DMS53 treated with DMSO at 0.1 percent for 48 hours (cell line): ENCODE data around the gene FRK.
A peak's percentile ranks its signal among the peaks of the same experiment; 100 is the strongest.
"Not testable (repeated sequence)": the region's sequence is repeated elsewhere in the genome, so short reads cannot be mapped to it uniquely, and the experiment has no call there.

Source experiments
- DNase-seq: peaks from one replicate; lab custom pipeline; 2025; ENCODE audit not compliant: unreplicated experiment; lab: John Stamatoyannopoulos, UW

FRK gene

DNA sequence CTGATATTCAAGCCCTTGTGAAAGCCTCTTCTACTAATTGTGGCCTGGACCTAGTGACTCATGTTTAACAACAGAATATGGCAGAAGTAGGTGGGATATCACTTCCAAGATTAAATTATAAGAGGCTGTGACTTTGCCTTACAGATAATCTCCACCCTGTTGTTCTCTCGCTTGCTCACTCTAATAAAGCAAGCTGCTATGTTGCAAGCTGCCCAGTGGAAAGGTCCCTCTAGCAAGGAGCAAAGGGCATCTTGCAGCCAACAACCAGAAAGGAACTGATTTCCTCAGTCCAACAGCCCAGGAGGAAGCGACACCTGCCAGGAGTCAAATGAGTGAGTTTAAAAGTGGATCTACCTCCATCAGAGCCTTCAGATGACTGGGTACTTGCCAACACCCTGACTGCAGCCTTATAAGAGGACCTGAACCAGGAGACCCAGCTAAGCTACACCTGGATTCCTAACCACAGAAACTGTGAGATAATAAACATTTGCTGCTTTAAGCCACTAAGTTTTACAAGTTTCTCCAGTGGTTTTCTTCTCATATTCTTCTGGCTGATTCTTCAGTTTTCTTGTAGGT lies 112.6 kb downstream of the FRK start:
- no peak for DNase-seq

DNA sequence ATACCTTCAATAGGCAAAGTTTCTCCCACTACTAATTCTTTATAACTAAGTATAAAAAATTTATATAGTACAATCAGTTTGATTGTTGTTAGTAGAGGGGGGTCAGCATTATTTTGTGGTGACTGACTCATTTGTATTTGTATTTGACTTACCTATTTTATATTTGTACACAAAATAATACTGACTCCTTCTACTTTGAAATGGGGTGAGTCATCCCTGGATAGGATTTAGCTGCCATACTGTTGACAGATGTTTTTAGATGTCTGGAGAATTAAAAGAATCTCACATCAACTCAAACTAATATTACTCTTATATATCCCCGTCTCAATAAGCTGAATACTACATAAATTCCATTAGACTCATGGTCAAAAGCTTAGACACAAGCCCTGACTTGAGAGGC lies 114.9 kb downstream of the FRK start:
- DNase-seq = peak; percentile 15

DNA sequence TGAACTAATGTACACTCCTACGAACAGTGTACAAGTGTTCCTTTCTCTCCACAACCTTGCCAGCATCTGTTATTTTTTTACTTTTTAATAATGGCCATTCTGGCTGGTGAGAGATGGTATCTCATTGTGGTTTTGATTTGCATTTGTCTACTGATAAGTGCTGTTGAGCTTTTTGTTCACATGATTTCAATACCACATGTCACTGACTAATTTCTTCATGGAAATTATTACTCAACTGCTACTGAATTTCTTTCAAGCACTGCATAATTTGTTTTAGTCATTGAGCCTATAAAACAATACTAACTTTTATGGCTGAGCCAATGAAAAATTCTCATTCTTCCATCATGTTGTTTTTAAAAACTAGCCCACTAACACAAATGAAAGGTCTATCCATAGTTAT lies 115.4 kb downstream of the FRK start:
- no peak for DNase-seq

DNA sequence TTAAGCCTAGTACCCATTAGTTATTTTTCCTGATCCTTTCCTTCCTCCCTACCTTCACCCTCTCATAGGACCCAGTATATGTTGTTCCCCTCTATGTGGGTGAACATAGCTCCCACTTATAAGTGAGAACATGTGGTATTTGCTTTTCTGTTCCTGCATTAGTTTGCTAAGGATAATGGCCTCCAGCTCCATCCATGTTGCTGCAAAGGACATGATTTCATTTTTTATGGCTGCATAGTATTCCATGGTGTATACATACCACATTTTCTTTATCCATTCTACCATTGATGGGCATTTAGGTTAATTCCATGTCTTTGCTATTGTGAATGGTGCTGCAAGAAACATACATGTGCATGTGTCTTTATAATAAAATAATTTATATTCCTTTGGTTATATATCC lies 115.9 kb downstream of the FRK start:
- DNase-seq = not testable (repeated sequence)

DNA sequence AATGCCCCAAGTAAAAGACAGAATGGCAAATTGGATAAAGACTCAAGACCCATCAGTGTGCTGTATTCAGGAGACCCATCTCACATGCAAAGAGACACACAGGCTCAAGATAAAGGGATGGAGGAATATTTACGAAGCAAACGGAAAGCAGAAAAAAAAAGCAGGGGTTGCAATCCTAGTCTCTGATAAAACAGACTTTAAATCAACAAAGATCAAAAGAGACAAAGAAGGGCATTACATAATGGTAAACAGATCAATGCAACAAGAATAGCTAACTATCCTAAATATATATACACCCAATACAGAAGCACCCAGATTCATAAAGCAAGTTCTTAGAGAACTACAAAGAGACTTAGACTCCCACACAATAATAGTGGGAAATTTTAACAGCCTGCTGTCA lies 123.2 kb downstream of the FRK start:
- DNase-seq = not testable (repeated sequence)

DNA sequence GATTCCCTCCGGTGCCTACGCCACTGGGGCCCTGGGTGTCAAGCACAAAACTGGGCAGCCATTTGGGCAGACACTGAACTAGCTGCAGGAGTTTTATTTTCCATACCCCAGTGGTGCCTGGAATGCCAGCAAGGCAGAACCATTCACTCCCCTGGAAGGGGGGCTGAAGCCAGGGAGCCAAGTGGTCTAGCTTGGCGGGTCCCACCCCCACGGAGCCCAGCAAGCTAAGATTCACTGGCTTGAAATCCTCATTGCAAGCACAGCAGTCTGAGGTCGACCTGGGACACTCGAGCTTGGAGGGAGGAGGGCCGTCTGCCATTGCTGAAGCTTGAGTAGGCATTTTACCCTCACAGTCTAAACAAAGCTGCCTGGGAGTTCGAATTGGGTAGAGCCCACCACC lies 125.3 kb downstream of the FRK start:
- DNase-seq = no peak

DNA sequence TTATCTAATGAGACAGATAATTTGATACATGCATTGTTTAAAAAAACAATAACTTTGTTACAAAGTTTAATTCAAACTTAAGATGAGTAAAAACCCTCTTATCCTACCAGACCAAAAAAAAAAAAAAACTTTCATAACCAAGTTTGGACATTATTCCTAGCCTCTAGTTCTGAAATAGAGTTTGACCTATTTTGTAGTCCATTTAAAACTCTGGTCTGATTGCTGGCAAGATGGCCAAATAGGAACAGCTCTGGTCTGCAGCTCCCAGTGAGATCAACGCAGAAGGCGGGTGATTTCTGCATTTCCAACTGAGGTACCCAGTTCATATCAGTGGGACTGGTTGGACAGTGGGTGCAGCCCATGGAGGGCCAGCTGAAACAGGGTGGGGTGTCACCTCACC lies 125.9 kb downstream of the FRK start:
- DNase-seq = no peak

DNA sequence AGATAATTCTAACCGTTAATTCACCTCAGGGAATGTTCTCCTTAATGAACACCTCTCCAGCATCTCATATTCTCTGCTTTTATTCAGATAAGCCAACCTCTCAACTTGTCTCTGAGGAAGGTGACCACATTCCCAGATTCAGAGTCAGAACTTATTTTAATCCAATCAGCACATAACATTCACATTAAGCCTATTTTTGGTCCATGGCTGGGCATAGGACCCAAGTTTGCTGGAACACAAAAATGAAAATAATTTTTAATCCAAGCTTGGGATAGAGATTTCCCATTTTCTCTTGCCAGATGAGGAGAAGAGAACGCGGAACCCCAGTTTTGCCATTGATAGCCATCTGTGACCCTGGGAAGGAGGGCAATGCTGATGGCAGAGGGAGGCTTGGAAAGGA lies 126.5 kb downstream of the FRK start:
- DNase-seq = no peak

DNA sequence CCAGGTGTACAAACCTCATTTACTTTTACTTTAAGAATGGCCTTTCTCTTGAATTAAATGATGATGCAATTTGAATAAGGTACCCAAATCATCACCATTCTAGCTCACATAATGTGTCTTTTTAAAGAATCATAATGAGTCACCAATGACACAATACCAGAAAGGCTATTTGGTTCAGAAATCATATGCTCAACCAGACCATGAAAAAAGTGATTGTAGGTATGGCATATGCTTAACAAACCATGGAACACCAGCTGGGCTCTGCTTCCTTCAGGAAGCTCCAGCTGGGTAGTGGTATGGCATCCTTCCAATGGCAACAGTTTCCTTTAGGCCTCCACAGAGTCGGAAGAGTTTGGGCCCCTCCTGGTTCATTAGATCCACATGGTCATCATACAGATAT lies 128.2 kb downstream of the FRK start:
- DNase-seq = no peak

DNA sequence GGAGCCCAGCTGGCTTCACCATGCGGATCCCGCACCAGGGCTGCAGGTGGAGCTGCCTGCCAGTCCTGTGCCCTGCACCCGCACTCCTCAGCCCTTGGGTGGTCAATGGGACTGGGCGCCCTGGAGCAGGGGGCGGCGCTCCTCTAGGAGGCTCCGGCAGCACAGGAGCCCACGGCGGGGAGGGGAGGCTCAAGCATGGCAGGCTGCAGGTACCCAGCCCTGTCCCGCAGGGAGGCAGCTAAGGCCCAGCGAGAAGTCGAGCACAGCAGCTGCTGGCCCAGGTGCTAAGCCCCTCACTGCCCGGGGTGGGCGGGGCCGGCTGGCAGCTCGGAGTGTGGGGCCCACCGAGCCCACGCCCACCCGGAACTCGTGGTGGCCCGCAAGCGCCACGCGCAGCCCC lies 132.7 kb downstream of the FRK start:
- DNase-seq = not testable (repeated sequence)

DNA sequence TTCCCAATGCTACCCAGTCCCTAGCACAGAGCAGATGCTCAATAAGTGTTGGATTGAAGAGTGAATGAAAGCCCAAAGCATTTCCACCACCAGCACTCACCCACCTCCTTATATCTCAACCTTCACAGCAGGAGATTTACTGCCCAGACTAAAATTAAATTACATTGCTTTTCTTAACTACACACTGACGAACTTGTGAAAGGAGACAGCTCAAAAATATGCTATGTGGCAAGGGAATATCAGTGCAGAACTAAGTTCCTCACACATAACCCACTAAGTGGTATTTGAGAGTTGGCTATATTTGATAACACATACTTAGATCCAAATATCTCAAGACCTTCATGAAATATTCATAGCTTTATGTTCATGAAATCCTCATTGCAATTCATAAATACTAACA lies 137.7 kb downstream of the FRK start:
- DNase-seq = no peak

DNA sequence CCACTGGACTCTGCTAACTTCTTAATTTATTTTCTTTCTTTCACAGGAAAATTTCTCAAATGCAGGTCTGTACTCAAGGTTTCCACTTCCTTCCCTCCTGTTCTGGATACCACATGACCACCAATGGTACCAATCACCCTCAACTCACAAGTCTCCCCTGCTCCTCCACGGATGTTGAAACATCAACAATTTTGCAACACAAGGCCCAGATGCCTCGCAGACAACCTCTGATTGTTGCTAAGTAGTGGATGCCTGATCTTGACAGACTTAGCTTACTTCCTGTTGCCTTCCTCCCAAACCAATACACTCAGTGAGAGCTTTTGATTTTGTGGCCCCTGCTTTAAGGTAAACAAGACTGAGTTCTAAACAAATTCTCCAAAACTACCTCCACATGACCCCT lies 146.6 kb downstream of the FRK start:
- DNase-seq = no peak

DNA sequence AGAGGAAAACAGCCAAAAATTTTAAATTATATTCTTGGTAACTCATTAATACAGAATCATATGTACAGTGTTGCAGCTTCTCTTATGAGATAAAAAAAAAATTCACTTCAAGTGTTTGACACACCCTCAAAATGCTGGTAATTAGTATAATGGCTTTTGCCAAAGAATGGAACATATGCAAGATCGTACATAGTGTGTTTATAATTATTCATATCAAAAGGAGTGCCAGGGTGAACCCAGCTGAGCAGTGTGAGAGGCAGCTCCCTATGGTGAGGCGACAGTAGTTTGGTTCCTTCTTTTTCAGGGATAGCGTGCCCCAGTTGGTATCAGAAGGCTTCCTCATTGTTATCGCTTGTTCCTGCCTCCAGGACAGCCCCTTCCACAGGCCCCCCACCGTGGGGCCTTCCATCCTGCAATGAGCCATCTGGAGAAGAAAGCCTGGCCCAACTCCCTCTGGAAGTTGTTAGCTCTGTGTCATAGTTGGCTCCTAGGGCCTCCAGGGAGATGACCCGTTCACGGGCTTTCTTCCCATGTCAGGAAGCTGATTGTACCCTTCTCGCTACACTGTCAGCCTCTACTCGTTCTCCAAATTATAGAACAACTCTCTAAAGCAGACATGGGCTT lies 150.7 kb downstream of the FRK start:
- no peak for DNase-seq

DNA sequence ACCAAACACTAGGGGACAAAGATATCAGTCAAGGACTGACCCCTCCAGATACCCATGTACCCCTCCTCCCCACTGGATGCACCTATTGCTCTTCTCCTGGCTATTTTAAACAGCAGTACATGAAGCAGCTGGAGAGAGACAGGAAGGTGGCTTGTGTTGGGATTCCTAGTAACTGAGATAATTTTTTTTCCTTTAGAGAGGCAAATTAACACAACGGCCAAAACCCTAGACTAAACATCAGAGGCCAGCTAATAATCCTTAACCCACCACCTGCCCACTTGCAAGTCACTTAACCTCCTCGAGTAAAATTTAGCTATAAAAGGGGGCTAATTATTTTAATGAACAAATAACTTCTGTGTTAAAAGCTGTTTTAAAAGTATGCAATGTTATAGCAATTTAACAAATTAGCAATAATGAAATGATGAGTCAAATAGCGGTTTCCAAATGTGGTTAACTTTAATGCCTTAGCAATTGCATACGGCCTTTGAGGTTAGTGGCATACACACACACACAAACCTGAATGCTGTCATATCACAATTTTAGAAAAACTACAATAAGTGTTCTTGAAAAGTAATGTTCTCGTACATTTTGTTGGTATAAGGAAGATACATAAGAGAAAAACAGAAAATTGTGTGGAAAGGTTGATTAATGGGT lies 151.7 kb downstream of the FRK start:
- DNase-seq = no peak

DNA sequence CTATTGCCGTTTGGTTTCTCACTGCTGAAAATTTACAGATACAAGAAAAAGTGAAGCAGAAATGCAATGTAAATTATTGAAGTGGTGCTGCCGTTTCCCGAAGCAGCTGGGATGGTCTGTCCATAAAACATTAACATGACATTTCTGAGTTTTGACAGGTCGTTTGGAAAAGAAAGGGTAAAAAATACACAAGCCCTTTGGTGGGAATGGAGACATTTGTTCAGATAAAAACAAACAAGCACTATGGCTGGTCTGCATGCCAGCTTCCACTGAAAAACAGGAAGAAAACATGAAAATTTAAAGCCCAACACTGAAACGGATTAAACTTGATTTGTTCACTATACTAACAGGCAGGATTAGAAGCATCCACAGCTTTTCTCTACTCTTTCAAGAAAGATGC lies 155.2 kb downstream of the FRK start:
- no peak for DNase-seq

DNA sequence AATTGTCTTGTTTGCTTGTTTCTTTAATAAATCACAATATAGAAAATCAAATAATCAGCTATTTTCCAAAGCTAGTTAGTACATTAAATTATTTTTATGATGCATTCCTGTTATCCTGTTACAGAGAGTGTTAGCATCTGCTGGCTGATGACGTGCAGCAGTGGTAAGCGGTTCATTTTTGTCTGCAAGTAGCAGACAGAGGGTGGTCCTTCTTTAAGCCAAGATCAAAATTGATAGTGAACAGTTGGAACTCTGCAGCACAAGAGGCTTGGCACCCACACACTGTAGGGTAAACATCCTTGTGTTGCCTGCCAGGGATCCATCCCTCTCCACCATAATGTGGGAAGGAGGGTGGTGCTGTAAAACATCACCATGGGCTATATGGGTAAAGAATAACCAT lies 158.3 kb downstream of the FRK start:
- DNase-seq = no peak

DNA sequence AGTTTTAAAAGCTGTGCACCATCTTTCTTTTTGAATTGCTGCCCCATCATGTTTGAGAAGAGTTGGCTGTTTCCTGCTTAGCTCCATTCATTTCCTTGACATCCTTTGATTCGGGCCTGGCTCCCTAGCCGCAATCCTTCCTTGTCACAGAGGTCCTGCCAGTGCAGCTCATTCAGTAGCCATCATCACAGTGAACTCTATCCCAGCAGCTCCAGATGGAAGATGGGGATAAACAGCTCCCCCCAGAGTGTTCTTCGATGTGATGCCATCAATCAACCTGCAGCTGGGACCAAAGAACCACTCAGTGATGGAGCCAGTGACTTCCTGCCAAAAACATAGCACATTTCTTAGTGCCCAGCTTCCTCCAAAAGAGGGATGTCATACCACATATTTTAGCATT lies 158.8 kb downstream of the FRK start:
- no peak for DNase-seq

DNA sequence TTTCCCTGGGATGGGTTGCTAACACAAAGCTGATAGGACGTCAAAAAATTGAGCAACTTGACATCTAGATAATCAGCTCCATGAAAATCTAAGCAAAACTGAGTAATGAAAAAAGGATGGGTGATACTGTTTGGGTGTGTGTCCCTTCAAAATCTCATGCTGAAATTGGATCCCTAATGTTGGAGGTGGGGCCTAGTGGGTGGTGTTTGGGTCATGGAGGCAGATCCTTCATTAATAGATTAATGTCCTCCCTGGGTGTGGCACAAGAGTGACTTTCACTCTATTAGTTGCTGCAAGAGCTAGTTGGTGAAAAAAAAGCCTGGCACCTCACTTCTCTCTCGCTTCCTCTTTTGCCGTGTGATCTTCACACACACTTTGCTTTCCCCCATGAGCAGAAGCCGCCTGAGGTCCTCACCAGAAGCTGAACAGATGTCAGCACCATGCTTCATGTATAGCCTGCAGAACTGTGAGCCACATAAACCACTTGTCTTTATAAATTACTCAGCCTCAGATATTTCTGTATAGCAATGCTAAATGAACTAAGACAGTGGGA lies 160.9 kb downstream of the FRK start:
- DNase-seq = no peak

DNA sequence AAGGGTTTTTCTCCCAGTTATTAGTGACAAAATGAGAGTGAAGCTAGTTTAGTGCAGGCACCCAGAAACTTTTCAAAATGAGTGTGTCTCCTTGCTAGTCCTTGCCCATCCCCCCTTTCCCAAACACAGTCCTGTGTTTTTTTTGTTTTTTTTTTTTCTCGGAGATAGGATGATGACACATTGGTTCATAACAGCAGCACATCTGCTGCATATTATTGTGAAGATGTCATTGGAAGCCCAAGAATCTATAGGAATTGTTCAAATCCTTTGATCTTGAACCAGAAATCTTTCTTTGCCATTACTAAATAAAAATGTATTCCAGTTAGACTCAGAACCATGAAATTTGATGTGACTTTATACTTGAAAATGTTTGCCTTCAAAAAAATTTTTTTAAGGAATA lies 162.4 kb downstream of the FRK start:
- no peak for DNase-seq

DNA sequence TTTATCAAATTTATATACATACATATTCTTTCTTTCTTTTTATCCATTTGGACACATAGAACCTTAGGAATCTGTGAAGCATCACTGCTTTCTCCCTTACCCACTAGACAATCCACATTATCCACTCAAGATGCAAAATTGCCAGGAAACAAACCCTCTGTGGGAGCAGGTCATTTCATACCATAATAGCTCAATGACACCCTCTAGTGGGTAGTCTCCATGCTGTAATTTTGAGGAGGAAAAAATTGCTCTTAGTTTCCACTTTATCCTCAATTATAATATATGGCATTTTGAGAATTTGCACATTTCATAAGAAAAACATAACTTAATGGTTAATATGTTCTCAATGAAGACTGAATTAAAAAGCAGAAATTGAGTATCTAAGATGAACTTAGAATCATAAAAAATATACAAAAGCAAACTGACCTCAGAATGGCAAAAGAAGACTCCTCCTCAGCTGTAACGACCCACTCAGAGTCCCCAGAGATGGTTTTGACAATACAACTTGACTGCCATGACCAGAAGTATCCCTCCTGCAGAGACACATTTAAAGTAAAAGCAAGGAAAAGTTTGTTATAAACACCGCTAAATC lies 164.1 kb downstream of the FRK start:
- DNase-seq = peak; percentile 45

DNA sequence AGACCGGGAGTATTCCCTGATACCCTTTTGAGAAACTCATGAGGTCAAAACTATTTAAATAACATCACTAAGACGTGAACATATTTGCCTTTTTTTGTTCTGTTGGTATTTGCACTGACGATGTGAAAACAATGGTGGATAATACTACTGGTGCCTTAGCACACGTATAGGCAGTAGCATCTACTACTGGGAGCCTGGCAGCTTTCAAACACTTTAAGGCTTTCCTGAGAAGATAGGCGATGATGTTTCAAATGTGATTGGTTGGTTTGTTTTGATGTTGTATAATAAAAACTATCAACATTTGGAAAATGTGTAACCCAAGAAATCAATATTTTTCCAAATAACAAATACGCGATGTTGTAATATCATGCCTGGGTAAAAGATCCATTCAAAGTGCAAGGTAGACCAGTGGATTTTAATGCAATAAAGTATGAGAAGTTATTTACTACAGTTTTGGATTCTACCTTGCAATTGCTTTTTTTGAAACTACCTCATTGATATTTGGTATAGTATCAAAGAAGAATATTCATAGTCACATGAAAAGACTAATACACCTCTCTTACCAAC lies 166.2 kb downstream of the FRK start:
- DNase-seq = no peak

DNA sequence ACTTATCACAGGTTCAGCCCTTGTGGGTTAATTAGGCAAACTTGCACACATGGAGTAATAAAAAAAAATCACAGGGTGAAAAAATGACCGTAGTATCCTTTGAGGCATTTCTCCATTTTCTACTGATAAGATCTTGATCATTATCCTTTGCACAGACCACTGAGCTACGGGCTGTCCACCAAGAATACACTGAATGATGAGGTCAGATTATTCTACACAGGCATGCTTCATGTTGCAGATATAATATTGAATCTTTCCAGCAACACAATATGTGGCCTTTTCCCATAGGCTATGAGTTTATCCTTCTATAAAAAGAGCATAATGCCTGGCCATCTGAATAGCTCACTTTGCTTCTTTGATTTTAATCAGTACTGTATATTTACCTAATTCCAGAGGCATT lies 168.9 kb downstream of the FRK start:
- DNase-seq = no peak
